ENCODE measurements around the gene SSR1. TPM values are rescaled to one million over a fixed set of nuclear protein-coding genes. Genes with fewer than 3 reads are reported as not detected.
A peak's percentile ranks its signal among the peaks of the same experiment; 100 is the strongest.

The SSR1 gene
- total RNA-seq, 5 donors from 2014 or later (not counting 1 experiment from before 2014, with no cell fraction given) = 75.7 to 111 (median 100) TPM

GRCh38 chr6:7230956-7231713 is 81.9 kb downstream of the SSR1 start:
- DNase-seq (no peak), ATAC-seq (replicated peaks in 1 of 4) (no peak)
- Histone ChIP-seq H3K4me1 (ENCODE audit: control insufficient read depth in 1 of 2, extremely low read depth in 1 of 2, insufficient read depth in 2 of 2, low read length in 2 of 2) (peaks cover 0 to 8% of the 10 kb centered on the region in 2 experiments), H3K9me3 (no peaks in the 10 kb centered on the region), H3K4me3 (ENCODE audit: control insufficient read depth in 1 of 2, extremely low read depth in 1 of 2, low read length in 1 of 2) (no peak overlapping the region), H3K27ac (ENCODE audit: low read length) (no peak overlapping the region), H3K36me3 (ENCODE audit: control insufficient read depth in 2 of 2, extremely low read depth in 1 of 2, insufficient read depth in 1 of 2, low read length in 1 of 2) (peaks cover 32 to 70% of the 10 kb centered on the region in 2 donors), H3K27me3 (replicated peaks in 1 of 2; ENCODE audit: control insufficient read depth in 2 of 2, extremely low read depth in 1 of 2, insufficient read depth in 2 of 2, low read length in 1 of 2) (no peaks in the 10 kb centered on the region)
- Mint-ChIP-seq H3K4me1 (peaks cover 10 to 18% (median 14%) of the 10 kb centered on the region in 3 donors), H3K4me3 (peak overlapping the region in 1 of 3 donors; percentile 45), H3K9me3 (no peaks in the 10 kb centered on the region), H3K36me3 (peaks cover 59% of the 10 kb centered on the region), H3K27me3 (no peaks in the 10 kb centered on the region), H3K27ac (no peak overlapping the region)
- 97% methylated on average over 35 of the region's 37 CpGs for WGBS (ENCODE audit: insufficient coverage)
- ChIA-PET POLR2A (no interaction called here), CTCF (no interaction called here)

GRCh38 chr6:7230327-7230691 is 82.7 kb downstream of the SSR1 start:
- Mint-ChIP-seq H3K4me1 (peaks cover 10 to 14% (median 12%) of the 10 kb centered on the region in 3 donors), H3K27me3 (no peaks in the 10 kb centered on the region), H3K9me3 (no peaks in the 10 kb centered on the region), H3K36me3 (peaks cover 62% of the 10 kb centered on the region), H3K4me3 (no peak overlapping the region), H3K27ac (no peak overlapping the region)
- Histone ChIP-seq H3K9me3 (no peaks in the 10 kb centered on the region), H3K27me3 (replicated peaks in 1 of 2; ENCODE audit: control insufficient read depth in 2 of 2, extremely low read depth in 1 of 2, insufficient read depth in 2 of 2, low read length in 1 of 2) (no peaks in the 10 kb centered on the region), H3K27ac (ENCODE audit: low read length) (no peak overlapping the region), H3K36me3 (ENCODE audit: control insufficient read depth in 2 of 2, extremely low read depth in 1 of 2, insufficient read depth in 1 of 2, low read length in 1 of 2) (peaks cover 28 to 78% of the 10 kb centered on the region in 2 donors), H3K4me3 (ENCODE audit: control insufficient read depth in 1 of 2, extremely low read depth in 1 of 2, low read length in 1 of 2) (no peak overlapping the region), H3K4me1 (ENCODE audit: control insufficient read depth in 1 of 2, extremely low read depth in 1 of 2, insufficient read depth in 2 of 2, low read length in 2 of 2) (peaks cover 0 to 8% of the 10 kb centered on the region in 2 experiments)
- ATAC-seq (replicated peaks in 1 of 4) = no peak
- ChIA-PET POLR2A (no interaction called here), CTCF (no interaction called here)
- DNase-seq = no peak
- WGBS (ENCODE audit: insufficient coverage) = over 99% methylated on average over 37 of the region's 39 CpGs

DNA sequence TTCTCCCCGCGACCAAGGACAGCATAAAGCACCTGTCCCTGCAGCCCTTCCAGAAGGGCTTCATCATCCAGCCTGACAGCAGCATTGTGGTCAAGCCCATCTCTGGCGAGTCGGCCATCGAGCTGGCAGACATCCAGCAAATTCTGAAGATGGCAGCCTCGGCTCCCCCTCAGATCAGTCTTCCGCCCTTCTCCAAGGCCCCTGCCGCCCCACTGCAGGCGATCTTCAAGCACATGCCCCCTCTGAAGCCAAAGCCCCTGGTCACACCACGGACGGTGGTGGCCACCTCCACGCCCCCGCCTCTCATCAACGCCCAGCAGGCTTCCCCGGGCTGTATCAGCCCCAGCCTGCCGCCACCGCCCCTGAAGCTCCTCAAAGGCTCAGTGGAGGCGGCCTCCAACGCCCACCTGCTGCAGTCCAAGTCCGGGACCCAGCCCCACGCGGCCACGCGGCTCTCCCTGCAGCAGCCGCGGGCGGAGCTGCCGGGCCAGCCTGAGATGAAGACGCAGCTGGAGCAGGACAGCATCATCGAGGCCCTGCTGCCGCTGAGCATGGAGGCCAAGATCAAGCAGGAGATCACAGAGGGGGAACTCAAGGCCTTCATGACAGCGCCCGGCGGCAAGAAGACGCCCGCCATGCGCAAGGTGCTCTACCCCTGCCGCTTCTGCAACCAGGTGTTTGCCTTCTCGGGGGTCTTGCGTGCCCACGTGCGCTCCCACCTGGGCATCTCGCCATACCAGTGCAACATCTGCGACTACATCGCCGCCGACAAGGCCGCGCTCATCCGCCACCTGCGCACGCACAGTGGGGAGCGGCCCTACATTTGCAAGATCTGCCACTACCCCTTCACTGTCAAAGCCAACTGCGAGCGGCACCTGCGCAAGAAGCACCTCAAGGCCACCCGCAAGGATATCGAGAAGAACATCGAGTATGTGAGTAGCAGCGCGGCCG is 83.3 kb downstream of the SSR1 start:
- Histone ChIP-seq H3K27me3 (replicated peaks in 1 of 2; ENCODE audit: control insufficient read depth in 2 of 2, extremely low read depth in 1 of 2, insufficient read depth in 2 of 2, low read length in 1 of 2) (no peaks in the 10 kb centered on the region), H3K9me3 (no peaks in the 10 kb centered on the region), H3K27ac (ENCODE audit: low read length) (no peak overlapping the region), H3K4me1 (ENCODE audit: control insufficient read depth in 1 of 2, extremely low read depth in 1 of 2, insufficient read depth in 2 of 2, low read length in 2 of 2) (peaks cover 0 to 8% of the 10 kb centered on the region in 2 experiments), H3K36me3 (ENCODE audit: control insufficient read depth in 2 of 2, extremely low read depth in 1 of 2, insufficient read depth in 1 of 2, low read length in 1 of 2) (peaks cover 27 to 80% of the 10 kb centered on the region in 2 donors), H3K4me3 (ENCODE audit: control insufficient read depth in 1 of 2, extremely low read depth in 1 of 2, low read length in 1 of 2) (no peak overlapping the region)
- H3K27ac Mint-ChIP-seq = no peak overlapping the region
- ATAC-seq (replicated peaks in 1 of 4) = no peak
- H3K4me3 Mint-ChIP-seq = no peak overlapping the region
- ChIA-PET POLR2A (no interaction called here), CTCF (interaction anchor here in 1 of 2 donors (0.6 kb wide), 1 partner anchor 143 kb away, joined by 5 read pairs; no protein-coding TSS in a partner anchor)
- H3K4me1 Mint-ChIP-seq = peaks cover 10 to 14% (median 14%) of the 10 kb centered on the region in 3 donors
- H3K36me3 Mint-ChIP-seq = peaks cover 66% of the 10 kb centered on the region
- 97% methylated on average over 60 of the region's 62 CpGs for WGBS (ENCODE audit: insufficient coverage)
- no peaks in the 10 kb centered on the region for H3K27me3 Mint-ChIP-seq
- H3K9me3 Mint-ChIP-seq = no peaks in the 10 kb centered on the region
- DNase-seq = no peak

DNA sequence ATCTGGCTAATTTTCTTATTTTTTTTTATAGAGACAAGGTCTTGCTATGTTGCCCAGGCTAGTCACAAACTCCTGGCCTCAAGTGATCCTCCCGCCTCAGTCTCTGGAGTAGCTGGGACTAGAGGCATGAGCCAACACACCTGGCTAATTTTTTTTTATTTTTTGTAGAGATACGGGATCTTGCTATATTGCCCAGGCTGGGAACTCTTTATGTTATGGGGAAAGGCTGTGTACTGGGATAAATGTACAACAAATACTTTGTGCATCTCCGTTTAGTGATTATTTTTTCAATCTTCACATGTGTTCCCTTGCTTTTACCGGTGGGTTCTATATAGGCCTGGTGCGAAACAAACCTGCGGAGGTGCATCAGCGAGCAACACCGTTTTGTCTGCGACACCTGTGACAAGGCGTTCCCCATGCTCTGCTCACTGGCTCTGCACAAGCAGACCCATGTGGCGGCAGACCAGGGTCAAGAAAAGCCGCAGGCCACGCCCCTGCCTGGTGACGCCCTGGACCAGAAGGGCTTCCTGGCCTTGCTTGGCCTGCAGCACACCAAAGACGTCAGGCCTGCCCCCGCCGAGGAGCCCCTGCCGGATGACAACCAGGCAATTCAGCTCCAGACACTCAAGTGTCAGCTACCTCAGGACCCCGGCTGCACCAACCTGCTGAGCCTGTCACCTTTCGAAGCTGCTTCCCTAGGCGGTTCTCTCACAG is 84.2 kb downstream of the SSR1 start:
- Histone ChIP-seq H3K36me3 (ENCODE audit: control insufficient read depth in 2 of 2, extremely low read depth in 1 of 2, insufficient read depth in 1 of 2, low read length in 1 of 2) (peaks cover 27 to 77% of the 10 kb centered on the region in 2 donors), H3K27ac (ENCODE audit: low read length) (no peak overlapping the region), H3K4me3 (ENCODE audit: control insufficient read depth in 1 of 2, extremely low read depth in 1 of 2, low read length in 1 of 2) (no peak overlapping the region), H3K27me3 (replicated peaks in 1 of 2; ENCODE audit: control insufficient read depth in 2 of 2, extremely low read depth in 1 of 2, insufficient read depth in 2 of 2, low read length in 1 of 2) (no peaks in the 10 kb centered on the region), H3K4me1 (ENCODE audit: control insufficient read depth in 1 of 2, extremely low read depth in 1 of 2, insufficient read depth in 2 of 2, low read length in 2 of 2) (peaks cover 0 to 8% of the 10 kb centered on the region in 2 experiments), H3K9me3 (no peaks in the 10 kb centered on the region)
- Mint-ChIP-seq H3K27ac (no peak overlapping the region), H3K4me3 (no peak overlapping the region), H3K36me3 (peaks cover 60% of the 10 kb centered on the region), H3K9me3 (no peaks in the 10 kb centered on the region), H3K4me1 (peaks cover 9 to 18% (median 11%) of the 10 kb centered on the region in 3 donors), H3K27me3 (no peaks in the 10 kb centered on the region)
- 99% methylated on average over 19 of the region's 21 CpGs for WGBS (ENCODE audit: insufficient coverage)
- ChIA-PET POLR2A (no interaction called here), CTCF (interaction anchor here (0.6 to 0.7 kb wide), 2 partner anchors 538 to 552 kb away, joined by 3 read pairs; no protein-coding TSS in a partner anchor)
- ATAC-seq (replicated peaks in 1 of 4) (no peak), DNase-seq (no peak)

GRCh38 chr6:7224731-7225130 is 88.3 kb downstream of the SSR1 start:
- peak overlapping the region; percentile 39 to 49 for H3K27ac Mint-ChIP-seq
- H3K36me3 ChIP-seq (ENCODE audit: control insufficient read depth in 2 of 2, extremely low read depth in 1 of 2, insufficient read depth in 1 of 2, low read length in 1 of 2) = peaks cover 16 to 62% of the 10 kb centered on the region in 2 donors
- WGBS (ENCODE audit: insufficient coverage) = 65% methylated on average over 6 of the region's 9 CpGs
- no peak overlapping the region for H3K4me3 ChIP-seq (ENCODE audit: control insufficient read depth in 1 of 2, extremely low read depth in 1 of 2, low read length in 1 of 2)
- ChIA-PET POLR2A (no interaction called here), CTCF (no interaction called here)
- H3K4me1 ChIP-seq (ENCODE audit: control insufficient read depth in 1 of 2, extremely low read depth in 1 of 2, insufficient read depth in 2 of 2, low read length in 2 of 2) = no peaks in the 10 kb centered on the region
- no peak overlapping the region for H3K4me3 Mint-ChIP-seq
- DNase-seq (no peak), ATAC-seq (replicated peaks in 1 of 4) (no peak)
- H3K27me3 Mint-ChIP-seq = no peaks in the 10 kb centered on the region
- peaks cover 0 to 7% (median 0%) of the 10 kb centered on the region in 3 donors for H3K4me1 Mint-ChIP-seq
- no peak overlapping the region for H3K27ac ChIP-seq (ENCODE audit: low read length)
- H3K27me3 ChIP-seq (replicated peaks in 1 of 2; ENCODE audit: control insufficient read depth in 2 of 2, extremely low read depth in 1 of 2, insufficient read depth in 2 of 2, low read length in 1 of 2) = no peaks in the 10 kb centered on the region
- H3K36me3 Mint-ChIP-seq = peaks cover 59% of the 10 kb centered on the region
- H3K9me3 ChIP-seq = no peaks in the 10 kb centered on the region
- no peaks in the 10 kb centered on the region for H3K9me3 Mint-ChIP-seq

- H3K9me3 ChIP-seq = no peaks in the 10 kb centered on the region
- Mint-ChIP-seq H3K4me1 (peaks cover 0 to 7% (median 0%) of the 10 kb centered on the region in 3 donors), H3K9me3 (no peaks in the 10 kb centered on the region), H3K27ac (no peak overlapping the region), H3K36me3 (peaks cover 47% of the 10 kb centered on the region), H3K27me3 (no peaks in the 10 kb centered on the region), H3K4me3 (no peak overlapping the region)
- no peak overlapping the region for H3K27ac ChIP-seq (ENCODE audit: low read length)
- no peak overlapping the region for H3K4me3 ChIP-seq (ENCODE audit: control insufficient read depth in 1 of 2, extremely low read depth in 1 of 2, low read length in 1 of 2)
- no CpG with 5 or more reads among the region's 5 CpGs for WGBS (ENCODE audit: insufficient coverage)
- no peak for ATAC-seq (replicated peaks in 1 of 4)
- no peak for DNase-seq
- H3K4me1 ChIP-seq (ENCODE audit: control insufficient read depth in 1 of 2, extremely low read depth in 1 of 2, insufficient read depth in 2 of 2, low read length in 2 of 2) = no peaks in the 10 kb centered on the region
- peaks cover 10 to 58% of the 10 kb centered on the region in 2 donors for H3K36me3 ChIP-seq (ENCODE audit: control insufficient read depth in 2 of 2, extremely low read depth in 1 of 2, insufficient read depth in 1 of 2, low read length in 1 of 2)
- no peaks in the 10 kb centered on the region for H3K27me3 ChIP-seq (replicated peaks in 1 of 2; ENCODE audit: control insufficient read depth in 2 of 2, extremely low read depth in 1 of 2, insufficient read depth in 2 of 2, low read length in 1 of 2)
- POLR2A ChIA-PET = no interaction called here
- CTCF ChIA-PET = no interaction called here
Measured at GRCh38 chr6:7222197-7222596, 90.8 kb downstream of the SSR1 start.
